HG03565 (cell line): ENCODE measurements around the gene IRF5.

Experiments used
- ATAC-seq: cut with Tn5 transposase; IDR thresholded peaks from one replicate; pipeline ENCODE4 v1.9.1; 2021; ENCODE audit warnings: mild to moderate bottlenecking, moderate library complexity; ENCODE audit not compliant: unreplicated experiment

Gene IRF5, protein sequence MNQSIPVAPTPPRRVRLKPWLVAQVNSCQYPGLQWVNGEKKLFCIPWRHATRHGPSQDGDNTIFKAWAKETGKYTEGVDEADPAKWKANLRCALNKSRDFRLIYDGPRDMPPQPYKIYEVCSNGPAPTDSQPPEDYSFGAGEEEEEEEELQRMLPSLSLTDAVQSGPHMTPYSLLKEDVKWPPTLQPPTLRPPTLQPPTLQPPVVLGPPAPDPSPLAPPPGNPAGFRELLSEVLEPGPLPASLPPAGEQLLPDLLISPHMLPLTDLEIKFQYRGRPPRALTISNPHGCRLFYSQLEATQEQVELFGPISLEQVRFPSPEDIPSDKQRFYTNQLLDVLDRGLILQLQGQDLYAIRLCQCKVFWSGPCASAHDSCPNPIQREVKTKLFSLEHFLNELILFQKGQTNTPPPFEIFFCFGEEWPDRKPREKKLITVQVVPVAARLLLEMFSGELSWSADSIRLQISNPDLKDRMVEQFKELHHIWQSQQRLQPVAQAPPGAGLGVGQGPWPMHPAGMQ

GRCh38 chr7:128937647-128938543 is at the start of gene IRF5:
TSS of gene IRF5 (plus strand) at chr7:128937927. CDS start at chr7:128942082, 4,155 bp downstream.
- no peak for ATAC-seq

DNA sequence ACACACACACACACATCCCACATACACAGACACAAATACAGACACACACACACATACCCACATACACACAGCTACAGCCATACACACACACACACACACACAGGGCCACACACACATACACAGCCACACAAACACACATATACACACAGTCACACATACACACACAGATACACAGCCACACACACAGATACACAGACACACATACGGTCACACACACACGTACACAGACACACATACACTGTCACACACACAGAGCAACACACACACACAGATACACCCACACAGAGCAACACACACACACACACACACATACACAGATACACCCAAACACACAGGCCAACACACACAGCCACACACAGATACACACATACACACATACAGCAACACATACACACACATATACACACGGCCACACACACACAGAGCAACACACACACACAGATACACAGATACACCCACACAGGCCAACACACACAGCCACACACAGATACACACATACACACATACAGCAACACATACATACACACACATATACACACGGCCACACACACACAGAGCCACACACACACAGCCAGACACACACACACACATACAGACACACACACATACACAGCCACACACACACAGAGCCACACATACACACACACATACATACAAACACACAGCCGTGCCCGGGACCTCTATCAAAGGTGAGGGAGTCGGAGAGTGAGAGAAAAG is 49.5 kb upstream of the IRF5 start:
- no peak for ATAC-seq

DNA sequence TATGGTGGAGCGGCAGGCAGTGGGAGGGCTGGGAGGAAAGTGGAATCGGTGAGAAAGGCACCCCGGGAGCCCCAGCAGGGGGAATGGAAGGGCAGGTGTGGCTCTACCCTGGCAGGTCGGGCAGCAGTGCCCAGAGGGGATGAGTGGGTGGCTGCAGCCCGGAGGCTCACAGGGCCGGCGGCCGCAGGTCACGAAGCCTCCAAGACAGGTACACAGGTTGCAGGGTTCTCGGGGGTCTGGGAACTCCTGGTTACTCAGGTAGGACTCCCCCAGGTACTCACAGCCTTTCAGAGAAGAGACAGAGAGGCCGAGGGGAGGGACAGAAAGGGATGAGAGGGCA is 49.0 kb upstream of the IRF5 start:
- no peak for ATAC-seq

GRCh38 chr7:128889121-128889520 is 48.6 kb upstream of the IRF5 start:
- no peak for ATAC-seq

GRCh38 chr7:128890306-128891109 is 47.2 kb upstream of the IRF5 start:
- ATAC-seq = no peak

DNA sequence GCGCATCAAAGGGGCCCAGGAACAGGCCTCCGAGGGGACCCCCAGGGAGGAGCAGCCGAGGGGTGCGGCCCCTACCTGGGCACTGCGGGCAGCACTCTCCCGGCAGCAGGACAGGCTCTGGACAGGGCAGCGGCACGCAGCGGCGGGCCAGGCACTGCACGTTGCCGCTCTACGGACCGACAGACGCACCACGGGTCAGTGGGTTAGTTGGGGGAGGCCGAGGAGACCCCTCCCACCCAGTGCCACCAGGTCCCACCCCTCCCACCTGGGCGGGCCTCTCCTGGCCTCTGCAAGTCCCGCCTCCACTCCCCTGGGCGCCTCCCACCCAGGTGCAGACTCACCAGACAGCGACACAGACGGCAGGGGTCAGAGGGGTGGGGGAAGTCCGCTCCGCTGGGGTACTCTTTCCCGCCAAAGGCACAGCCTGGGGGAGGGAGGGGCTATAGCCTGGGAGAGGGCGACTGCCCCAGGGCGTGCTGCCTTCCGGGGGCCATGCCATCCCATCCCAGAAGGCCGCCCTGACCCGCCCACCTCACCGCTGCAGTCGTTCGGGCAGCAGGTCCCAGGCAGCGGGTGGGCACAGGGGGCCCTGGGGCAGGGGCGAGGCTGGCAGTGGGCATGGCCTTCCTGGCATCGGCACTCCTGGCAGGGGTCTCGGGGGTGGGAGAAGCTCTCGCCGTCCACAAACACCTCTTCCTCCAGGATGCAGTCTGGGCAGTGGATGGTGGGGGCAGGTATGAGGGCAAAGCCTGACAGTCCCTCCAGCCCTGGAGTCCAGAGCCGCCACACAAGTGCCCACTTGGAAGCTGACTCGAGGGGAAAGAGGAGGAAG is 46.4 kb upstream of the IRF5 start:
- ATAC-seq = no peak

DNA sequence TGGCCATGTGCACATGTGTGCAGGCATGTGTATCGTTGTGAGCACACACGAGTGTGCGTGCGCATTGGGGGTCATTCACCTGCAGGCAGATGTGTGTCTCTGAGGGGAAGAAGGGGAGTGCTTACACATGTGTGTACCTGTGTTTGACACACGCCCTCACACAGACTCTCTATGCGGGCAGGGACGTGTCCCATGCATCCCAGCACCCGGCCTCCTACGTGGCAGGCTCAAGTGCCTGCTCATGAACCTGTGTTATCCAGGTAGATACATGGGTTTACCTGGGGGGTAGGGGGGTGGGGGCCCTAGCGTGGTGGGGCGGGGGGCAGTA is 45.8 kb upstream of the IRF5 start:
- no peak for ATAC-seq

GRCh38 chr7:128892521-128893250 is 45.0 kb upstream of the IRF5 start:
- ATAC-seq = no peak

DNA sequence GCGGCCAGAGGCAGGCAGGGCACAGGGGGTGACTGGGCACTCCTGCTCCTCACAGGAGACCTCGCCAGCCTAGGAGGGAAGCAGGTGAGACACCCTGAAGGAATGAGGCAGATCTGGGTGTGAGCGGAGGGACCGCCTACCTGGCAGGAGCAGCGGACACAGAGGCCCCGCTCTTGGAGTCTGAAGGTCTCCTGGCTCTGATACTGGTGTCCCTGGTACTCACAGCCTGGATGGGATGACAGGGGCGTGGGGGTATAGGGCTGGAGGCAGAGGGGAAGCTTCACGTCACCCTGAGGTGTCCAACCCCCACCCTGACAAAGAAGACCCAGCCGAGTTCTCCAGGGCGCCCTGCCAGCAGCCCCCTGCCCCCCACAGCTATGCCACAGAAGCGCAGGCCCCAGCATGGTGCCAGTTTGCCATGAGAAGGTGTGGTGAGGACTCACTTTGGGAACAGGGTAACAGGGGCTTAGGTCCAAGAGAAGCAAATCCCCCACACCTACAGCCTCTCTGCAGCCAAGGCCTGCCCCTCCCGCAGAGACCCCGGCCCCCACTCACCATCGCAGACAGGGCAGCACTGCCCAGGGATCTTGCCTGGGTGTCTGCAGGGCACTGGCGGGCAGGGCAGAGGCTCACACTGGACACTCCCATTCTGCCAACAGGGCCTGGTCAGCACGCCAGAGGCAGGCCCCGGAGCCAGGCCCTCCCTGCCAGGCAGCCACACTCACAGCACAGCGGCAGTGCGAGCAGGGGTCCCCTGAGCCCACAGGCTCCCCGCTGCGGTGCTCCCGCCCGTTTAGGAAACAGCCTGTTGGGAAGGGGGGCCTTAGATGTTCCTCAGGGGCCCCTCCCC is 44.3 kb upstream of the IRF5 start:
- no peak for ATAC-seq

DNA sequence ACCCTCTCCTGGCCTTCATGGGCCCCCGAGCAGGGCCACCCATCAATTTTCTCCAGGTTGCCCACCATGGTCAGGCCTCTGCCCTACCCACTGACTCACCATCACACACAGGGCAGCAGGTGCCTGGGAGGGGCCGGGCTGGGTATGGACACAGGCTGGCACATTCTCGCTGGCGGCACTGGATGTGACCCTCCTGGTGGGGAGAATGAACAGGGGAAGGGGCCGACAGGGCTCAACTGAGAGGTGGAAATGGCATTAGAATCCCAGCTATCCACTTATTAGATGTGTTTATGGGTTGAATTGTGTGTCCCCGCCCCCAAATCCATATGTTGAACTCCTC is 43.7 kb upstream of the IRF5 start:
- ATAC-seq = no peak

GRCh38 chr7:128895320-128895719 is 42.4 kb upstream of the IRF5 start:
- ATAC-seq = no peak

DNA sequence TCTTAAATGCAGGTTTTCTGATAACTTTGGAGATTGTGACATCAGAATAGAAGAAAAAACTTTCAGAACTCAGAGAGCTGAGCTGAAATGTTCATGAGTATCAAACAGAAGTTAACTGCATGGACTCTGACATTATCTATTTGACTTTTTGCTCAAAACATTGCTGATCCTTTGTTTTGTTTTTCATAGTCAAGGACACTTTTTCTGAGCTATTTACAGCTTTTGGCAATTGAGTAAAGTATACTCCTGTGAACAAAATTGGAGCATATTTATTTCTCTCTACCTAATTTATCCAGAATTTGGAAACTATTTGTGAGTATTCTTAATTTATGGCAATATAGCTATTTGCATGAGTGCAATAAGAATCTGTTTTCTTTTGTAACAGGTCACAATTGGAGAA is 38.3 kb upstream of the IRF5 start:
- ATAC-seq = no peak

- no peak for ATAC-seq
These were observed 37.5 kb upstream of the IRF5 start for GRCh38 chr7:128900237-128900636.

DNA sequence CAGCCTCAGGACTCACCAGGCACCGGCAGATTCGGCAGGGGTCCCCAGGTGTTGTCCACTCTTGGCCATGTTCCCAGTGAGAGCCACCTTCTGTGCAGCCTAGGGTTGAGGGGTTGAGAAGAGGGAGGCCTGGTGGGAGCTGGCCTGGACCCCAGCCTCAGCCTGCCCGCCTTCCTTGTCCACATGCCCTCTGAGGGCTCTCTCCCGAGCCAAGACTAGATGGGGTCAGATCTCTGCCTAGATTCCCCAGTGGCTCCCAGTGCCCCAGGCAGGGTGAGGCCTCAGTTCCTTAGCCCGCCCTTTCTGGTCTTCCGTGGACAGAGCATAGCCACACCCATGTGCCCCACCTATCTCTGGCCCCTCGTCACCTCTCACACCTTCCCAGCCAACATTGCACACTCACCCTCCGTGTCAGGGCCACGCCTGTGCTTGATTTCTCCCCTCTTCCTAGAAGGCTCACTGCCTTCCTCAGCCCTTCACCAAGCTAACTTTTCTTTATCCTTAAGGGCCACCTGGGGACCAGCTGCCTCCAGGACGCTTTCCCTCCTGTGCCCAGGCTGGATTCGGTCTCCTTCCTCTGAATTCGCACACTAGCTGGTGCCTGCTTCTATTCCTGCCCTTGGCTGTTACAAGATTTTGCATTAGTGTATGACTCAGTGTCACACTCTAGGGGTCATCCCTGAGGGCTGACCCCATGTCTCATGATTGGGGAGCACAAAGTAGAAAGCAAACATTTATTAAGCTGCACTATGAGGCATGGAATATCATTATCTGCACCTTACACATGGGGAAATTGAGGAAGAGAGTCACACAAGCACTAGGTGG is 34.8 kb upstream of the IRF5 start:
- ATAC-seq = no peak

DNA sequence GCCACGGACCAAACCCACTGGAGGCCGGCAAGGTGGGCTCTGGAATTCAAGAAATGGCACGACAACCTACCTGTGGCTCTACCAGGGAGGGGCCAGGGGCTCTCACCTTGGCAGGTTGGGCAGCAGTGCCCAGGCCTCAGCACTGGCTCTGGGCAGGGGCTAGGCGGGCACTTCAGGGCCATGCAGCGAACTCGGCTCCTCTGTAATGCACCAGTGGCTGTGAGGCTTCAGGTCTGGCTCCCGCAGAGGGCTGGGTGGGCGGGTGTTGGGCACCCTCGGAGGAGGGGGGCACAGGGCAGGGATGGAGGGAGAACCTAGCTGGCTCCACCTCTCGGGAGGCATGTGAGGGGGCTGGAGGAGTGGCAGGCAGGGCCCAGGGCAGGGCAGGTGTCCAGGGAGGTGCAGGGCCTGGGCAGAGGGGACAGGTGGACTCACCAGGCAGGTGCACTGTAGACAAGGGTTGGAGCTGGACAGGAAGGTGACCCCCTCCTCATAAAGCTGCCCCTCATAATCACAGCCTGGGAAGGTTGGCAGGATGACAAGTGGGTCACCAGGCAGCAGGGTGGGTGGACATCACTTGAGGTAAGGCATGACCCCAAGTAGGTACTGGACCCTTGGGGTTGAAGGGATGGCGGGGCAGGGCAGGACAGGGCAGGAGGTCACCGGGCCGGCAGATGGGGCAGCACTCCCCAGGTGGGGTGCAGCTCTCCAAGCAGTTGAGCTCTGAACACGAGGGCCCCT is 33.9 kb upstream of the IRF5 start:
- no peak for ATAC-seq

- ATAC-seq = no peak
These were observed 33.1 kb upstream of the IRF5 start for GRCh38 chr7:128904381-128905197.
